GM23338 (cell line): ENCODE data around the gene NCOA1.

Experiments
- CREB1 ChIP-seq: fragments of 250-450 bp; sonication (Bioruptor Pico); IDR thresholded peaks from 2 replicates; pipeline ENCODE4 v1.5.0; 2020; ENCODE audit warnings: low read depth, mild to moderate bottlenecking, moderate library complexity
- EZH2 ChIP-seq: fragments of 200-600 bp; sonication (generic); IDR thresholded peaks from one replicate; pipeline ENCODE4 v1.8.0; 2017; ENCODE audit warnings: antibody characterized with exemption, mild to moderate bottlenecking, low read depth; ENCODE audit not compliant: unreplicated experiment
- EZH2phosphoT487 ChIP-seq: fragments of 200-600 bp; sonication (generic); IDR thresholded peaks from one replicate; pipeline ENCODE4 v1.8.1; 2018; ENCODE audit warnings: antibody characterized with exemption; ENCODE audit not compliant: unreplicated experiment
- JUNB ChIP-seq: IDR thresholded peaks from one replicate; pipeline ENCODE4 v1.6.1; 2016; ENCODE audit warnings: antibody characterized with exemption; ENCODE audit not compliant: unreplicated experiment
- NANOG ChIP-seq: IDR thresholded peaks from 2 replicates; pipeline ENCODE4 v1.6.1; 2016; ENCODE audit warnings: antibody characterized with exemption, borderline replicate concordance
- POLR2AphosphoS5 ChIP-seq: IDR thresholded peaks from 2 replicates; pipeline ENCODE4 v1.6.1; 2016; ENCODE audit warnings: antibody characterized with exemption, low read depth
- REST ChIP-seq: IDR thresholded peaks from one replicate; pipeline ENCODE4 v1.6.1; 2018; ENCODE audit warnings: antibody characterized with exemption; ENCODE audit not compliant: unreplicated experiment
- ZNF331 ChIP-seq: fragments of 250-450 bp; sonication (Bioruptor Pico); IDR thresholded peaks from 2 replicates; pipeline ENCODE4 v1.5.0; 2020; ENCODE audit warnings: low read depth, mild to moderate bottlenecking, moderate library complexity
- TF ChIP-seq, protein P1 (sequence below), 2 experiments: fragments of 200-600 bp in 1 of 2; sonication (generic) in 1 of 2; conservative IDR thresholded peaks; 2 replicates each; pipeline versions ENCODE4 v1.5.1 to v1.6.1; 2016 to 2017; ENCODE audit warnings: antibody characterized with exemption in 2 of 2, low read depth in 2 of 2, mild to moderate bottlenecking in 2 of 2, moderate library complexity in 1 of 2
- TF ChIP-seq, protein P2 (sequence below): IDR thresholded peaks from 2 replicates; pipeline ENCODE4 v1.6.1; 2016; ENCODE audit warnings: antibody characterized with exemption

DNA sequence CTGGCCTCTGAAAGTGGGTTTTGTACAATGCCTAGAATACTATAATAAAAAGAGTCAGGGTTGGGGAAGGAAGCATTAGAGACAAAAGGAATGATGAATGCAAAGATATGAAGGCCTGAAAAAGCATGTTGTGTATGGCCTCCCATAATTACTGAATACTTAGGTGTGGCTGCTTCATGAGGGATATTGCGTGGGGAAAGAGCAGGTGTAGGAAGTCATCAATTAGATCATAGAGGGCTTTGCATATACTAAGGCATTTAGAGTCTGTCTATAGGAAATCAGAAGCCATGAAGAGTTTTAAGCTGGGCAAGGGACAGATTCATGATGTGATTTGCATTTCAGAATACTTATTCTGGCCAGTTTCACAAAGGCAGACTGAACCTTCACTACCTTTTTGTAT is 48.2 kb downstream of the NCOA1 start:
- TF ChIP-seq POLR2AphosphoS5 (no peak), REST (no peak), EZH2 (no peak), NANOG (no peak), EZH2phosphoT487 (no peak), CREB1 (no peak), JUNB (no peak), ZNF331 (CRISPR knock-in tag) (no peak)
- TF ChIP-seq, protein P1, sequence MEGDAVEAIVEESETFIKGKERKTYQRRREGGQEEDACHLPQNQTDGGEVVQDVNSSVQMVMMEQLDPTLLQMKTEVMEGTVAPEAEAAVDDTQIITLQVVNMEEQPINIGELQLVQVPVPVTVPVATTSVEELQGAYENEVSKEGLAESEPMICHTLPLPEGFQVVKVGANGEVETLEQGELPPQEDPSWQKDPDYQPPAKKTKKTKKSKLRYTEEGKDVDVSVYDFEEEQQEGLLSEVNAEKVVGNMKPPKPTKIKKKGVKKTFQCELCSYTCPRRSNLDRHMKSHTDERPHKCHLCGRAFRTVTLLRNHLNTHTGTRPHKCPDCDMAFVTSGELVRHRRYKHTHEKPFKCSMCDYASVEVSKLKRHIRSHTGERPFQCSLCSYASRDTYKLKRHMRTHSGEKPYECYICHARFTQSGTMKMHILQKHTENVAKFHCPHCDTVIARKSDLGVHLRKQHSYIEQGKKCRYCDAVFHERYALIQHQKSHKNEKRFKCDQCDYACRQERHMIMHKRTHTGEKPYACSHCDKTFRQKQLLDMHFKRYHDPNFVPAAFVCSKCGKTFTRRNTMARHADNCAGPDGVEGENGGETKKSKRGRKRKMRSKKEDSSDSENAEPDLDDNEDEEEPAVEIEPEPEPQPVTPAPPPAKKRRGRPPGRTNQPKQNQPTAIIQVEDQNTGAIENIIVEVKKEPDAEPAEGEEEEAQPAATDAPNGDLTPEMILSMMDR (conservative IDR thresholded peaks at IDR 0.05; ENCODE audit: low read depth in 2 of 2): no peak
- TF ChIP-seq, protein P2, sequence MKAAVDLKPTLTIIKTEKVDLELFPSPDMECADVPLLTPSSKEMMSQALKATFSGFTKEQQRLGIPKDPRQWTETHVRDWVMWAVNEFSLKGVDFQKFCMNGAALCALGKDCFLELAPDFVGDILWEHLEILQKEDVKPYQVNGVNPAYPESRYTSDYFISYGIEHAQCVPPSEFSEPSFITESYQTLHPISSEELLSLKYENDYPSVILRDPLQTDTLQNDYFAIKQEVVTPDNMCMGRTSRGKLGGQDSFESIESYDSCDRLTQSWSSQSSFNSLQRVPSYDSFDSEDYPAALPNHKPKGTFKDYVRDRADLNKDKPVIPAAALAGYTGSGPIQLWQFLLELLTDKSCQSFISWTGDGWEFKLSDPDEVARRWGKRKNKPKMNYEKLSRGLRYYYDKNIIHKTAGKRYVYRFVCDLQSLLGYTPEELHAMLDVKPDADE: no peak
